Neural cell (in vitro differentiated cells): ENCODE results near the gene CRY2. TPM values are rescaled to one million over a fixed set of nuclear protein-coding genes. Genes with fewer than 3 reads are reported as not detected.

Experiments
- H2AFZ ChIP-seq: fragments of 200-600, 300-800 bp; sonication (generic), shearing (Covaris generic); 2 replicates; pipeline ENCODE4 v1.6.0; 2014; ENCODE audit warnings: low read depth, mild to moderate bottlenecking, antibody characterized with exemption, low read length, moderate library complexity
- H3F3A ChIP-seq: fragments of 200-600 bp; shearing (Covaris generic); 2 replicates; pipeline ENCODE4 v1.6.1; 2016; ENCODE audit warnings: mild to moderate bottlenecking, moderate library complexity, mixed read lengths, antibody characterized with exemption, low read length; ENCODE audit not compliant: insufficient read depth, poor library complexity, severe bottlenecking
- H3K27ac ChIP-seq: fragments of 200-600, 300-800 bp; sonication (generic), shearing (Covaris generic); 2 replicates; pipeline ENCODE4 v1.5.1; 2014; ENCODE audit warnings: mild to moderate bottlenecking, low read length, moderate library complexity
- H3K27me3 ChIP-seq: fragments of 300-800, 200-600 bp; sonication (generic), shearing (Covaris generic); 2 replicates; pipeline ENCODE4 v1.6.0; 2014; ENCODE audit warnings: mild to moderate bottlenecking, low read depth, low read length, moderate library complexity; ENCODE audit not compliant: insufficient read depth
- H3K36me3 ChIP-seq: fragments of 300-800, 200-600 bp; sonication (generic), shearing (Covaris generic); 2 replicates; pipeline ENCODE4 v1.5.1; 2014; ENCODE audit warnings: mild to moderate bottlenecking, antibody characterized with exemption, low read length, moderate library complexity; ENCODE audit not compliant: insufficient read depth
- H3K4me2 ChIP-seq: fragments of 300-800, 200-600 bp; sonication (generic), shearing (Covaris generic); 2 replicates; pipeline ENCODE4 v1.6.0; 2014; ENCODE audit warnings: mild to moderate bottlenecking, low read length
- H3K4me3 ChIP-seq: fragments of 300-800, 200-600 bp; sonication (generic), shearing (Covaris generic); 2 replicates; pipeline ENCODE4 v1.5.1; 2014; ENCODE audit warnings: mild to moderate bottlenecking, low read length, moderate library complexity
- H3K79me2 ChIP-seq: fragments of 200-600 bp; shearing (Covaris generic); replicated peaks from 2 replicates; pipeline ENCODE4 v1.6.0; 2014; ENCODE audit warnings: mild to moderate bottlenecking, low read length, moderate library complexity; ENCODE audit not compliant: insufficient read depth
- H3K9ac ChIP-seq: fragments of 300-800, 200-600 bp; sonication (generic), shearing (Covaris generic); 2 replicates; pipeline ENCODE4 v1.6.1; 2016; ENCODE audit warnings: mild to moderate bottlenecking, low read length, mixed read lengths
- H3K9me2 ChIP-seq: fragments of 200-600 bp; shearing (Covaris generic); 2 replicates; pipeline ENCODE4 v1.6.1; 2016; ENCODE audit warnings: mild to moderate bottlenecking, low read length, mixed read lengths; ENCODE audit not compliant: insufficient read depth
- H3K9me3 ChIP-seq: fragments of 200-600, 300-800 bp; sonication (generic), shearing (Covaris generic); 2 replicates; pipeline ENCODE4 v1.6.1; 2016; ENCODE audit warnings: mild to moderate bottlenecking, mixed run types, low read length, moderate library complexity, mixed read lengths
- H4K20me1 ChIP-seq: fragments of 200-600 bp; shearing (Covaris generic); 2 replicates; pipeline ENCODE4 v1.6.1; 2016; ENCODE audit warnings: mild to moderate bottlenecking, mixed run types; ENCODE audit not compliant: insufficient read depth
- EP300 ChIP-seq: fragments of 450-650 bp; conservative IDR thresholded peaks from 2 replicates; pipeline ENCODE4 v1.6.1; 2014; ENCODE audit warnings: antibody characterized with exemption, mild to moderate bottlenecking, moderate library complexity; ENCODE audit not compliant: poor library complexity, severe bottlenecking
- EZH2 ChIP-seq: fragments of 200-600, 300-800 bp; shearing (Covaris generic), sonication (generic); IDR thresholded peaks from 2 replicates; pipeline ENCODE4 v1.6.1; 2014; ENCODE audit warnings: antibody characterized with exemption, low read length, borderline replicate concordance, mild to moderate bottlenecking; ENCODE audit not compliant: insufficient read depth, poor library complexity, severe bottlenecking
- MXI1 ChIP-seq: fragments of 450-650 bp; conservative IDR thresholded peaks from 2 replicates; pipeline ENCODE4 v1.6.1; 2014; ENCODE audit warnings: antibody characterized with exemption, mild to moderate bottlenecking; ENCODE audit not compliant: poor library complexity, severe bottlenecking
- POLR2AphosphoS5 ChIP-seq: IDR thresholded peaks from 2 replicates; pipeline ENCODE4 v1.6.1; 2012
- RAD21 ChIP-seq: fragments of 450-650 bp; conservative IDR thresholded peaks from 2 replicates; pipeline ENCODE4 v1.6.1; 2014; ENCODE audit warnings: antibody characterized with exemption, mild to moderate bottlenecking, moderate library complexity
- REST ChIP-seq: IDR thresholded peaks from 2 replicates; pipeline ENCODE4 v1.6.1; 2012; ENCODE audit warnings: borderline replicate concordance
- SMC3 ChIP-seq: fragments of 450-650 bp; conservative IDR thresholded peaks from 2 replicates; pipeline ENCODE4 v1.6.1; 2014; ENCODE audit warnings: antibody characterized with exemption, mild to moderate bottlenecking, moderate library complexity; ENCODE audit not compliant: poor library complexity
- TAF1 ChIP-seq: IDR thresholded peaks from 2 replicates; pipeline ENCODE4 v1.6.1; 2012; ENCODE audit warnings: low read depth
- polyA plus RNA-seq: library from polyadenylated mRNA; depleted of rRNA; stranded (reverse); fragments of >200 nt; gene quantifications from 2 replicates; pipeline ENCODE4 v1.2.3, GENCODE V29; 2014
- TF ChIP-seq, protein P1 (sequence below): fragments of 450-650 bp; IDR thresholded peaks from 2 replicates; pipeline ENCODE4 v1.5.1; 2014; ENCODE audit warnings: antibody characterized with exemption, mild to moderate bottlenecking, moderate library complexity; ENCODE audit not compliant: poor library complexity, severe bottlenecking

The CRY2 gene
- polyA plus RNA-seq, 1 donor from 2014 or later, result 27.8 TPM

DNA sequence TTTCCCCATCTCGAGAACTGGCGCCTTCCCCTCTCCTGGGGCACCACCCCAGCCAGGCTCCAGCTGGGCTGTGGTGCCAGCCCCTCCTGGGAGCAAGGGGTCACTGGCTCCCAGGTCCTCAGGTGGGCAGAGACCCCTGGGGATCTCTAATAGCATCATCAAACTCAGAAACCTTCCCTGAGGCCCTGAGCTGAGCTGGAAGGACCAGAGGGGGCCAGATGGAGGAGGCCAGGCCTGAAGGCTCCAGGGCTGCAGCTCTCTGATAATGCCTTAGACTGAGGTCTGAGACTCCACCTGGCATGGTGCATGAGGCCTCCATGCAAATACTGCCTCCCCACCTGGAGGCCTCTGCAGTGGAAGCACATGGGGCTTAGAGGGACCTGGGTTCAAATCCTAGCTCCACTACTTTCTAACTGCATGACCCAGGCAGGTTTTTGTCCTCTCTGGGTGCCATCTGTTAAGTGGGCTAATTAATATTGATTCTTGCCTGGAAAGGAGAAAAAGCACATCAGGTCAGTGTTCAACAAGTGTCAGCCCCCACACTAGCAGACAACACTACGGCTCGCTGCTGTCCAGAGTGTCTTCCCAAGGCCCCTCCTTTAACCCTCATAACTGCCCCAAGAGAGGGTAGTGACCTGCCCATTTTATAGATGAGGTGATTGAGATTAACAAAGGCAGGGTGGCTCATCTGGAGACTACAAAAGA lies 39.7 kb downstream of the CRY2 start:
- Histone ChIP-seq H3K27ac (peak overlapping the region; percentile 72), H4K20me1 (no peaks in the 10 kb centered on the region), H3K27me3 (no peaks in the 10 kb centered on the region), H3K9me3 (no peaks in the 10 kb centered on the region), H3K36me3 (no peaks in the 10 kb centered on the region), H3K9me2 (no peaks in the 10 kb centered on the region), H3F3A (no peaks in the 10 kb centered on the region), H3K9ac (peak overlapping the region; percentile 94), H2AFZ (no peak overlapping the region), H3K4me3 (peak overlapping the region; percentile 98), H3K79me2 (peaks cover 29% of the 10 kb centered on the region), H3K4me2 (peak overlapping the region; percentile 84)
- no peak for TF ChIP-seq REST
- no peak for TF ChIP-seq RAD21
- no peak for TF ChIP-seq EP300
- TF ChIP-seq TAF1, result no peak
- TF ChIP-seq EZH2, result no peak
- TF ChIP-seq, protein P1, sequence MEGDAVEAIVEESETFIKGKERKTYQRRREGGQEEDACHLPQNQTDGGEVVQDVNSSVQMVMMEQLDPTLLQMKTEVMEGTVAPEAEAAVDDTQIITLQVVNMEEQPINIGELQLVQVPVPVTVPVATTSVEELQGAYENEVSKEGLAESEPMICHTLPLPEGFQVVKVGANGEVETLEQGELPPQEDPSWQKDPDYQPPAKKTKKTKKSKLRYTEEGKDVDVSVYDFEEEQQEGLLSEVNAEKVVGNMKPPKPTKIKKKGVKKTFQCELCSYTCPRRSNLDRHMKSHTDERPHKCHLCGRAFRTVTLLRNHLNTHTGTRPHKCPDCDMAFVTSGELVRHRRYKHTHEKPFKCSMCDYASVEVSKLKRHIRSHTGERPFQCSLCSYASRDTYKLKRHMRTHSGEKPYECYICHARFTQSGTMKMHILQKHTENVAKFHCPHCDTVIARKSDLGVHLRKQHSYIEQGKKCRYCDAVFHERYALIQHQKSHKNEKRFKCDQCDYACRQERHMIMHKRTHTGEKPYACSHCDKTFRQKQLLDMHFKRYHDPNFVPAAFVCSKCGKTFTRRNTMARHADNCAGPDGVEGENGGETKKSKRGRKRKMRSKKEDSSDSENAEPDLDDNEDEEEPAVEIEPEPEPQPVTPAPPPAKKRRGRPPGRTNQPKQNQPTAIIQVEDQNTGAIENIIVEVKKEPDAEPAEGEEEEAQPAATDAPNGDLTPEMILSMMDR, result no peak
- TF ChIP-seq SMC3, result no peak
- no peak for TF ChIP-seq POLR2AphosphoS5

DNA sequence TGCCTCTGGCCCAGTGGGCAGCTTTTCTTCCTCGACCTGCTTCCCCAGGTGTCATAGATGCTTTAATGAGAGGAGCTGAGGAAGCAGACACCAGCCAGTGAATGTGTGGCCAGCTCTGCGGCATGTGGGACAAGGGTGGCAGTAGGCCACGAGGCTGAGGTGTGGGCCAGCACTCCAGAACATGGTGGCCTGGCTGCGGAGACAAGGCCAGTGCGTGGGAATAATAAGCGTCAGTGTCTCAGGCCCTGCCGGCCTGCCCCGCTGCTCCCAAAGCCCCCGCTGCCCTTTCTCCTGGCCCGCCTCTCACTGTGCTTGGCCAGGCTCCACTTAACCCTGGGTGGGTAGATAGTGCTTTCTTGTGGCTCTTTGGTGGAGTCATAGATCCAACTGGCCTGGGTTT lies 40.3 kb downstream of the CRY2 start:
- no peaks in the 10 kb centered on the region for H4K20me1 ChIP-seq

More for the DNA sequence above, 40.3 kb downstream of the CRY2 start:
- Histone ChIP-seq H3K27ac (no peak overlapping the region), H3K9me3 (no peaks in the 10 kb centered on the region), H3K4me2 (no peak overlapping the region), H3K36me3 (no peaks in the 10 kb centered on the region), H3K27me3 (no peaks in the 10 kb centered on the region), H3K79me2 (peaks cover 29% of the 10 kb centered on the region), H3K9me2 (no peaks in the 10 kb centered on the region), H3F3A (no peaks in the 10 kb centered on the region), H3K4me3 (peak overlapping the region; percentile 98), H3K9ac (no peak overlapping the region), H2AFZ (no peak overlapping the region)
- TF ChIP-seq, protein P1, result no peak
- TF ChIP-seq MXI1 (no peak), EP300 (no peak), TAF1 (no peak), SMC3 (no peak), REST (no peak), RAD21 (no peak), POLR2AphosphoS5 (no peak)
